Fibroblast of lung (primary cell): Measurements from ENCODE around the gene CACNA1F.

Source experiments
- EZH2 ChIP-seq: IDR thresholded peaks from 2 replicates; pipeline ENCODE4 v1.5.1; 2012; ENCODE audit warnings: low read length, control low read depth, mild to moderate bottlenecking; ENCODE audit errors: missing control alignments
- TF ChIP-seq, protein P1 (sequence below), 2 donors: IDR thresholded peaks in 1 of 2; conservative IDR thresholded peaks in 1 of 2; 1 replicate in 1 of 2; 2 replicates in 1 of 2; pipeline ENCODE4 v1.5.1; 2011 to 2012; ENCODE audit warnings: low read length in 2 of 2, control low read depth in 1 of 2, inconsistent platforms in 1 of 2, low read depth in 1 of 2, mild to moderate bottlenecking in 1 of 2

GRCh38 chrX:49164589-49165360 is 68.4 kb downstream of the CACNA1F start:
- TF ChIP-seq, protein P1, sequence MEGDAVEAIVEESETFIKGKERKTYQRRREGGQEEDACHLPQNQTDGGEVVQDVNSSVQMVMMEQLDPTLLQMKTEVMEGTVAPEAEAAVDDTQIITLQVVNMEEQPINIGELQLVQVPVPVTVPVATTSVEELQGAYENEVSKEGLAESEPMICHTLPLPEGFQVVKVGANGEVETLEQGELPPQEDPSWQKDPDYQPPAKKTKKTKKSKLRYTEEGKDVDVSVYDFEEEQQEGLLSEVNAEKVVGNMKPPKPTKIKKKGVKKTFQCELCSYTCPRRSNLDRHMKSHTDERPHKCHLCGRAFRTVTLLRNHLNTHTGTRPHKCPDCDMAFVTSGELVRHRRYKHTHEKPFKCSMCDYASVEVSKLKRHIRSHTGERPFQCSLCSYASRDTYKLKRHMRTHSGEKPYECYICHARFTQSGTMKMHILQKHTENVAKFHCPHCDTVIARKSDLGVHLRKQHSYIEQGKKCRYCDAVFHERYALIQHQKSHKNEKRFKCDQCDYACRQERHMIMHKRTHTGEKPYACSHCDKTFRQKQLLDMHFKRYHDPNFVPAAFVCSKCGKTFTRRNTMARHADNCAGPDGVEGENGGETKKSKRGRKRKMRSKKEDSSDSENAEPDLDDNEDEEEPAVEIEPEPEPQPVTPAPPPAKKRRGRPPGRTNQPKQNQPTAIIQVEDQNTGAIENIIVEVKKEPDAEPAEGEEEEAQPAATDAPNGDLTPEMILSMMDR (conservative IDR thresholded peaks at IDR 0.05 in 1 of 2, IDR thresholded peaks at IDR 0.05 in 1 of 2; ENCODE audit: low read depth in 1 of 2, low read length in 2 of 2): no peak
- no peak for TF ChIP-seq EZH2
